GM23248 (cell line): ENCODE results near the gene NSD1.

Source experiments
- EZH2 ChIP-seq: fragments of 200-600 bp; sonication (generic); IDR thresholded peaks from 2 replicates; pipeline ENCODE4 v1.6.1; 2018; ENCODE audit warnings: antibody characterized with exemption, mild to moderate bottlenecking; ENCODE audit not compliant: insufficient read depth, poor library complexity, severe bottlenecking
- EZH2phosphoT487 ChIP-seq: fragments of 200-600 bp; sonication (generic); IDR thresholded peaks from 2 replicates; pipeline ENCODE4 v1.6.1; 2018; ENCODE audit warnings: antibody characterized with exemption, moderate library complexity, mild to moderate bottlenecking, low read depth; ENCODE audit not compliant: insufficient read depth

- TF ChIP-seq EZH2phosphoT487 (no peak), EZH2 (no peak)
These were observed 108.7 kb downstream of the NSD1 start for GRCh38 chr5:177242304-177242703.
